GM10248 (cell line): Measurements from ENCODE around the gene ZFAND3.
"Not testable (repeated sequence)": the region's sequence is repeated elsewhere in the genome, so short reads cannot be mapped to it uniquely, and the experiment has no call there.

Experiments
- CTCF ChIA-PET: fragments of 300-600 bp; sonication (Branson Sonifier 250); formaldehyde crosslinking; extraction: SDS; loops from one replicate; lab custom pipeline; 2021; ENCODE audit warnings: antibody characterized with exemption; lab: Yijun Ruan, JAX
- POLR2A ChIA-PET: fragments of 350-650 bp; sonication (Branson Sonifier 250); formaldehyde crosslinking; extraction: SDS; loops from one replicate; lab custom pipeline; 2020; ENCODE audit warnings: antibody characterized with exemption; lab: Yijun Ruan, JAX
- DNase-seq: peaks from one replicate; pipeline ENCODE4 v3.0.0; 2012; ENCODE audit errors: extremely low spot score
- TF ChIP-seq, protein P1 (sequence below): IDR thresholded peaks from 2 replicates; pipeline ENCODE4 v1.5.1; 2012; ENCODE audit warnings: mild to moderate bottlenecking, low read depth; ENCODE audit errors: extremely low read depth, missing control alignments, control extremely low read depth

The ZFAND3 gene

DNA sequence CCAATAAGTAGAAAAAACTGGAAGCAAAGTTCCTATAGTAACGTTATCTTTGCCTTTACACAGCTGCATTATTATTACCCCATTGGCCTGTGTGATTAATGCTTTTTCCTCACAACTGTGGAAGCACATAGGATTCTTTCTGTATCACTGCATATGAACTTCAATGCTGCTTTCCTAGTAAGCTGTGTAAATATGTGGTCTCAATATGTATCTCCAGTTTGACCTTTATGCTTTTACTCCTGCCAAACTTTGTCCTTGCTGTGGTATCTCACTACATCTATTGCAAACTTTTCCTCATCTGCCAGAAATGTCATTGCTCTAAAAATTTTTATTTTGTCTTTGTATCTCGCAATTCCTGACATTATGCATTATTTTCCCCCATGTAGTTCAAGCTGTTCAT lies 168.6 kb downstream of the ZFAND3 start:
- TF ChIP-seq, protein P1, sequence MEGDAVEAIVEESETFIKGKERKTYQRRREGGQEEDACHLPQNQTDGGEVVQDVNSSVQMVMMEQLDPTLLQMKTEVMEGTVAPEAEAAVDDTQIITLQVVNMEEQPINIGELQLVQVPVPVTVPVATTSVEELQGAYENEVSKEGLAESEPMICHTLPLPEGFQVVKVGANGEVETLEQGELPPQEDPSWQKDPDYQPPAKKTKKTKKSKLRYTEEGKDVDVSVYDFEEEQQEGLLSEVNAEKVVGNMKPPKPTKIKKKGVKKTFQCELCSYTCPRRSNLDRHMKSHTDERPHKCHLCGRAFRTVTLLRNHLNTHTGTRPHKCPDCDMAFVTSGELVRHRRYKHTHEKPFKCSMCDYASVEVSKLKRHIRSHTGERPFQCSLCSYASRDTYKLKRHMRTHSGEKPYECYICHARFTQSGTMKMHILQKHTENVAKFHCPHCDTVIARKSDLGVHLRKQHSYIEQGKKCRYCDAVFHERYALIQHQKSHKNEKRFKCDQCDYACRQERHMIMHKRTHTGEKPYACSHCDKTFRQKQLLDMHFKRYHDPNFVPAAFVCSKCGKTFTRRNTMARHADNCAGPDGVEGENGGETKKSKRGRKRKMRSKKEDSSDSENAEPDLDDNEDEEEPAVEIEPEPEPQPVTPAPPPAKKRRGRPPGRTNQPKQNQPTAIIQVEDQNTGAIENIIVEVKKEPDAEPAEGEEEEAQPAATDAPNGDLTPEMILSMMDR, result no peak
- no peak for DNase-seq
- ChIA-PET POLR2A (no interaction called here), CTCF (interaction anchor here (1.0 to 3.6 kb wide), 2 partner anchors 11 to 16 kb away, joined by 6 to 13 read pairs; no protein-coding TSS in a partner anchor)

DNA sequence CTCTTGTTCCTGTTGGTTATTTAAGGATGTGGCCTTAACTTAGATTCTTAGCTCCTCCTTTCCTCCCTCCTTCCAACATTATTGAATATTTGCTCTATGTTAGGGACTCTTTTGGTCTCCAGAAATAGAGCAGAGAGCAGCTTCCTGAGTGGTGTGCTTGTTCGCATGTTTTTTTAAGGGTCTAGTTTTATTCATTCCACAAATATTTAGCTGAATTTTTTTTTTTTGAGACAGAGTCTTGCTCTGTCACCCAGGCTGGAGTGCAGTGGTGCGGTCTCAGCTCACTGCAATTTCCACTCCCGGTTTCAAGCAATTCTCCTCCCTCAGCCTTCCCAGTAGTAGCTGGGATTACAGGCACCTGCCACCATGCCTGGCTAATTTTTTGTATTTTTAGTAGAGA lies 169.2 kb downstream of the ZFAND3 start:
- ChIA-PET CTCF (interaction anchor here (1.0 to 3.6 kb wide), 2 partner anchors 11 to 15 kb away, joined by 6 to 13 read pairs; no protein-coding TSS in a partner anchor), POLR2A (no interaction called here)
- DNase-seq, result no peak
- TF ChIP-seq, protein P1, result no peak

DNA sequence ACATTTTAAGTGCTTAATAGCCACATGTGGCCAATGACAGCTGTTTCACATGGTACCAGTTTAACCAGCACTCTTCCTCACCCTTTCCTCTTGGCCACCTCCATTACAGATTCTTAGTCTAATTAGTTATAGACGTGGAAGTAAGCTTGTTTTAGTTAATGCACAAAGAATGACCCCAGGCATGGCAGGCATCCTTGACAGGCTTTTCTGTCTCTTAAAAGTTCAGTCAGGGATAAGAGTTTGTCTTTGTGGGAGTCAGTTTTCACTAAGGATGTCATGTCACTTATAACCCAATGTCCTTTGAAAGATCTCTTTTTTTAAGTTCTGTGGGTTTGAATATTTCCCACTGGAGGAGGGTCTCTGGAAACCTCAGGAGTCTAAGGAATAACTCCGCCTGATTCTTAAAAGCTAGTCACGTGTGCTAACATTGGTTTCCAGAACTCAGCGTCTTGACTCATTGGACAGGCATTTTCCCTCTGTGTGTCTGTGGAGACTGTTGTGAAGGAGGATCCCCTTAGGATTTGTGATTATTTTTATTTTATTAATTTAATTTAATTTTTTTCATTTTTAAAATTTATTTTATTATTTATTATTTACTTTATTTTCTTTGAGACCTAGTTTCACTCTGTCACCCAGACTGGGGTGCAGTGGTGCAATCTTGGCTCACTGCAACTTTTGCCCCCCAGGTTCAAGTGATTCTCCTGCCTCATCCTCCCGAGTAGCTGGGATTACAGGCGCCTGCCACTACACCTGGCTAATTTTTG lies 171.4 kb downstream of the ZFAND3 start:
- no peak for DNase-seq
- ChIA-PET CTCF (interaction anchor here (1.3 to 3.6 kb wide), 3 partner anchors 8 to 32 kb away, joined by 3 to 13 read pairs (median 4); no protein-coding TSS in a partner anchor), POLR2A (no interaction called here)
- TF ChIP-seq, protein P1, result no peak

DNA sequence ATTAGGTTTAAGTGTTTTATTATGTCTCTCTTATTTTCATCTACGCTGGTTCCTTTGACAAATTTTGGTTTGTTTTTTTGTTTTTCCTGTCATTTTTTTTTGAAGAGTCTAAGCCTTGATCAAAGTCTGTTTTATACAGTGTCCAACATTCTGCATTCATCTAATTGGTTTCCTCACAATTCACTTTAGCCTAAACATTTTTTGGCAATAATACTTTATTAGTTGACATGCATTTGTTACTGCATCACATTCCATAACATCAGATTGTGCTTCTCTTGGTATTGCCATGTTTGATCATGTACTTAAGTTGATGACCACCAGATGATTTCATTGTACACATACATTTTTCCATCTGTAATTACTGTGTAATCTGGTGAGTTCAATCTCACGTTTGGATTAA lies 173.2 kb downstream of the ZFAND3 start:
- TF ChIP-seq, protein P1, result no peak
- POLR2A ChIA-PET, result no interaction called here
- CTCF ChIA-PET, result interaction anchor here (0.9 to 1.1 kb wide), 2 partner anchors 11 to 15 kb away, joined by 3 read pairs; no protein-coding TSS in a partner anchor
- DNase-seq, result no peak

DNA sequence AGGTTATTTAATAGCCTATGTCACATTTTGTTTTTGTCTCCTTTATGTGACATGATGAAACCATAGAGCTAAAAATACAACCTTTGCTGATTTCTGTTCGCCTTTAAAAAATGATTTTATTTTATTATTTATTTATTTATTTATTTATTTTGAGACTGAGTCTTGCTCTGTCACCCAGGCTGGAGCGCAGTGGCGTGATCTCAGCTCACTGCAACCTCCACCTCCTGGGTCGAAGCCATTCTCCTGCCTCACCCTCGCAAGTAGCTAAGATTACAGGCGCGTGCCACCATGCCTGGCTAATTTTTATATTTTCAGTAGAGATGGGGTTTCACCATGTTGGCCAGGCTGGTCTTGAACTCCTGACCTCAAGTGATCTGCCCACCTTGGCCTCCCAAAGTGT lies 173.7 kb downstream of the ZFAND3 start:
- CTCF ChIA-PET, result interaction anchor here (0.9 kb wide), 1 partner anchor 15 kb away, joined by 3 read pairs; no protein-coding TSS in a partner anchor
- POLR2A ChIA-PET, DNase-seq: not testable (repeated sequence)

DNA sequence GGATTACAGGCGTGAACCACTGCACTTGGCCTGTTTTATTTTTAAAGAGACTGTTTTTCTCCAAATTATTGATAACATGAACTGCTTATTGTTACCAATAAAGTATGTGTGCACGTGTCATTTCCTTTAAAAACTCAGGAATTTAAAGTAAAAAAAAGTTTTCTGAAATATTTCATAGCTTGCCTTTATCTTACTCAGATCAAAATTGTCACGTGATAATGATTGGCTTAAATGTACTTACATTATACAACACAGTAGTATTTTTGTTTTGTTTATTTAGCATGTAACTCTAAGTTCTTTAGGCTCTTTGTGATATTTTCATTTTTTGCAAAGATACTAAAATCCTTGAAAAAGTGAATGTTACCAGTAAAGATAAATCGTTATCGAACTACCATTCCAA lies 174.1 kb downstream of the ZFAND3 start:
- CTCF ChIA-PET, result interaction anchor here (0.6 to 1.2 kb wide), 3 partner anchors 8 to 14 kb away, joined by 3 to 5 read pairs (median 3); no protein-coding TSS in a partner anchor
- TF ChIP-seq, protein P1, result no peak
- DNase-seq, result no peak
- POLR2A ChIA-PET, result no interaction called here

DNA sequence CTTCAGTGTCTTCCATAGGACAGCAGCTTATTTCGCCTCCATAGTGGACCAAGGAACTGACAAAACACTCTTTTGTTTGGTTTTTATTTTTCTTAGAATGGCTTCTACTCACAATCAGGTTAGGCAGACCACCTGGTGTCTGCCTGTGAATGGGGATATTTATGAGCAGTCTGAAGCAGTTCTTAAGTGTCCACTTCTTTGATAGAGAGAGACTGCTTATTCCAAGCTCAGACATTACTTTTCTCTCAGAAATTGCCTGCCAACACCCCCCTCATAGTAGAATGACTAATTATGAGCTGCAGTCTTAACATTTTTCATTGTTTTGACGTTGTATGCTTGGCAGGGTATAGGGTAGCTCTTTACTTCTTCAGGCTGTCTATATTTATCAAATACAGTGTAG lies 174.7 kb downstream of the ZFAND3 start:
- ChIA-PET POLR2A (no interaction called here), CTCF (interaction anchor here (0.6 to 1.2 kb wide), 3 partner anchors 8 to 11 kb away, joined by 3 to 5 read pairs (median 3); no protein-coding TSS in a partner anchor)
- TF ChIP-seq, protein P1, result no peak
- DNase-seq, result no peak
